GM19452 (cell line): Measurements from ENCODE around the gene RUSF1.

ENCODE experiments used
- ATAC-seq: cut with Tn5 transposase; IDR thresholded peaks from one replicate; pipeline ENCODE4 v1.9.1; 2021; ENCODE audit not compliant: unreplicated experiment

Gene RUSF1

DNA sequence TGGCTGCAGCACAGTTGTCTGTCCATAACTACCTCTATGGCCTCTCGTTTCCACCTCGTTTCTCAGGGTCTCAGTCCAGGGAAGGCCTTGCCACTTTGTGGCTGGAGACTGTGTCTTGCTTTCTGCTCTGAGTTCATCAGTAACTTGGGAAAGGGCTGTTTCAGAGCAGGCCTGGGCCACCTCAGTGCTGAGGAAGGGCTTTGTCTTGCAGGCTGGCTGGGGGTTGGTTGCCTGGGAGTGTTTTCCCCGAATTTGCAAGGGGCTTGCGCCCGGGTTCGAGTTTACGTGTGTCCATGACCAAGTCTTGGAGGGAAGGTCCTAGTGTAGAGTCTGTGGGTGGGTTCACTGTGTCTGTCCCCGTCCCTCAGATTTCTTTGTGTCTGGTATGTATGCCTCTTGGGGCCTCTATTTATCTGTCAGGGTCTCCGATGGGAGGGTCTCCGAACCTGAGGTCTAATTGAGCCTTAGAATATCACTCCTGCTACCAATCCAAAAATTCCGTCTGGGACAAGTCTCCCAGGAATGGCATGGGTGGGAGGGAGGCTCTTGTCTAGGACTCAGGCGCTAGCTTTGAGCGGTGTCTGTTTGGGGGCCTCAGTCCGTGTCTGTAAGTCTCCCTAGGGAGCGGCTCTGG is 36.8 kb downstream of the RUSF1 start:
- ATAC-seq: no peak

DNA sequence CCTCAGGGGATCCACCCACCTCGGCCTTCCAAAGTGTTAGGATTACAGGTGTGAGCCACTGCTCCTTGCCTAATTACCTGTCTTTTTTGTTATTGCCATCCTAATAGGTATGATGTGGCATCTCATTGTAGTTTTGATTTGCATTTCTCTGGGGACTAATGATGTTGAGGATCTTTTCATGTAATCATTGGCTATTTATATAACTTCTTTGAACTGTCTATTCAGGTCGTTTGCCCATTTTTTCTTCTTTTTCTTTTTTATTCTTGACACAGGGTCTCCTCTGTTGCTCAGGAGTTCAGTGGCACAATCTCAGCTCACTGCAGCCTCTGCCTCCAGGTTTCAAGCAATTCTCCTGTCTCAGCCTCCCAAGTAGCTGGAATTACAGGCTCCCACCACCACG is 37.6 kb downstream of the RUSF1 start:
- no peak for ATAC-seq

DNA sequence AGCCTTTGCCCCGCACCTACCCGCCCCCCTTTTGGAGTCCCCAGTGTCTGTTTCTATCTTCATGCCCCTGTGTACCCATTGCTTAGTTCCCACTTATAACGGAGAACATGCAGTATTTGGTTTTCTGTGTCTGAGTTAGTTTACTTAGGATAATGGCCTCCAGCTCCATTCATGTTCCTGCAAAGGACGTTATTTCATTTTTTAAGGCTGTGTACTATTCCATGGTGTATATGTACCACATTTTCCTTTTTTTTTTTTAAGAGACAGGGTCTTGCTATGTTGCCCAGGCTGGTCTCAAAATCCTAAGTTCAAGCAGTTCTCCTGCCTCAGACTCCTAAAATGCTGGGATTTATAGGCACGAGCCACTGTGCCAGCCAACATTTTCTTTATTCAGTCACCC is 40.3 kb downstream of the RUSF1 start:
- ATAC-seq: no peak

- peak; percentile 82 for ATAC-seq
These were observed 40.9 kb downstream of the RUSF1 start for GRCh38 chr16:31467151-31467773.

DNA sequence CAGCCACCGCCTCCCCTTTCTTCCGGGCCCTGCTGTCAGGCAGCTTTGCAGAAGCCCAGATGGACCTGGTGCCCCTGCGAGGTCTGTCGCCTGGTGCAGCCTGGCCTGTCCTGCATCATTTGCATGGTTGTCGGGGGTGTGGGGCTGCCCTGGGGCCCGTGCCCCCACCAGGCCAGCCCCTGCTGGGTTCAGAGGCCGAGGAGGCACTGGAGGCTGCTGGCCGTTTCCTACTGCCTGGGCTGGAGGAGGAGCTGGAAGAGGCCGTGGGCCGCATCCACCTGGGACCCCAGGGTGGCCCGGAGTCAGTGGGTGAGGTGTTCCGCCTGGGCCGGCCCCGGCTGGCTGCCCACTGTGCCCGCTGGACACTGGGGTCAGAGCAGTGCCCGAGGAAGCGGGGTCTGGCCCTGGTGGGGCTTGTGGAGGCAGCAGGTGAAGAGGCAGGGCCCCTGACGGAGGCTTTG is 41.8 kb downstream of the RUSF1 start:
- ATAC-seq: no peak

DNA sequence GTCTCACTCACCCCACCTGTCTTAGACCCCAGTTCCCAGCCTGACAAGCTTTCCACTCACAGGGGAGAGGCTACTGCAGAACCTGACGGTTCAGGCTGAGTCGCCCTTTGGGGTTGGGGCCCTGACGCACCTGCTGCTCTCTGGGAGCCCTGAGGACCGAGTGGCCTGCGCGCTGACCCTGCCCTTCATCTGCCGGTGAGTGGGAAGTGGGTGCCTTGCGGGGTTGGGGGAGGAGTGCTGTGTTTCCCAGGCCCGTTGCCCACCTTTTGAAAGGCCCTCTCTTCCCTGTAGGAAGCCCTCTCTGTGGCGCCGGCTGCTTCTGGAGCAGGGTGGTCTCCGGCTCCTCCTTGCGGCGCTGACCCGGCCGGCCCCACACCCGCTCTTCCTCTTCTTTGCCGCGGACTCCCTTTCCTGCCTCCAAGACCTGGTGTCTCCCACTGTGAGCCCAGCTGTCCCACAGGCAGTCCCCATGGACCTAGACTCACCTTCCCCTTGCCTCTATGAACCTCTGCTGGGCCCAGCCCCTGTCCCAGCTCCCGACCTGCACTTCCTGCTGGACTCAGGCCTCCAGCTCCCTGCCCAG is 42.3 kb downstream of the RUSF1 start:
- ATAC-seq: no peak

- no peak for ATAC-seq
These were observed 43.4 kb downstream of the RUSF1 start for GRCh38 chr16:31464781-31465260.

DNA sequence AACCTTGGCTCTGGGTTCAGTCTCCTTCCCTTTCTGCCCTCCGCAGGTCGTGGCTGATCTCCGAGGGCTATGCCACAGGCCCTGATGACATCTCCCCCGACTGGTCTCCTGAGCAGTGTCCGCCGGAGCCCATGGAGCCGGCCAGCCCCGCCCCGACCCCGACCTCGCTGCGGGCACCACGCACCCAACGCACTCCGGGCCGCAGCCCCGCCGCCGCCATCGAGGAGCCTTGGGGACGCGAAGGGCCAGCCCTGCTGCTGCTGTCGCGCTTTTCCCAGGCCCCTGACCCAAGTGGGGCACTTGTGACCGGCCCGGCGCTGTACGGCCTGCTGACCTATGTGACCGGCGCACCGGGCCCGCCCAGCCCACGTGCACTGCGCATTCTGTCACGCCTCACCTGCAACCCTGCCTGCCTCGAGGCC is 43.8 kb downstream of the RUSF1 start:
- no peak for ATAC-seq

GRCh38 chr16:31461921-31462804 is 46.0 kb downstream of the RUSF1 start:
- ATAC-seq: no peak

- no peak for ATAC-seq
These were observed 46.8 kb downstream of the RUSF1 start for GRCh38 chr16:31461201-31461920.

GRCh38 chr16:31460582-31461002 is 47.6 kb downstream of the RUSF1 start:
- ATAC-seq: no peak

GRCh38 chr16:31459687-31460581 is 48.3 kb downstream of the RUSF1 start:
- ATAC-seq: peak; percentile 70

- peak; percentile 71 for ATAC-seq
These were observed 49.1 kb downstream of the RUSF1 start, which contains the start of gene ARMC5 for GRCh38 chr16:31458844-31459686. TSS of gene ARMC5 (plus strand) at chr16:31459501. CDS start at chr16:31459525, 24 bp downstream.

DNA sequence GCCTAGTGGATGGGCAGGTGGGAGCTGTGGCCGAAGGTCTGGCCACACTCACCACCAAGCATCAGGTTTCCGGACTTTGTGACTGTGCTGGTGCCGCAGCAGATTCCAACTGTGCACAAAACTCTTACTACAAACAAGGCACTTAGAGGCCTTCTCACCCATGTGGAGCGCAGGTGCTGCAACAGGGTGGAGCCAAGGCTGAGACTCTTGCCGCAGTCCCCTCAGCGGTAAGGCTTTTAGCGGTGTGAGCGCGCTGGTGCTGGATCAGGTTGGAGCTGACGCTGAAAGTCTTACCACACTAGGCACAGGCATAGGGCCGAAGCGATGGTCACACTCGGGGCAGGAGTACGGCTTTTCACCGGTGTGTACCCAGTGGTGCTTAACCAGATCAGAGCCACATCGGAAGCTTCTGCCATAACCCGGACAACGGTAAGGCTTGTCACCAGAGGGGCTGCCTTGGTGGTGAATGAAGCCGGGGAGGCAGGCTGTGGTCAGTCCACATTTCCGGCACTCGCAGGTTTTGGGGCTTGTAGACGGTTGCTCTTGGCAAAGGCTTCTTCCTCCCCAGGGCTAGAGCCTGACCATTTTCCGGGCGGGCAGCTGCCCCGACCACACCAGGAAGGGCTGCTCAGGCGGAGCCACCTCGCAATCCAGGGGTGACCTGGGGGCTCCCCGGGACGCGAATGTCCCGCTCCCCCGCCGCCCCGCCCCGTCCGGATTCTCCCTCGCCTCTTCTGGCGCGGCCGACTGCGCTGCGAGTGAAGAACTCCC is 49.9 kb downstream of the RUSF1 start:
- peak; percentile 12 for ATAC-seq

DNA sequence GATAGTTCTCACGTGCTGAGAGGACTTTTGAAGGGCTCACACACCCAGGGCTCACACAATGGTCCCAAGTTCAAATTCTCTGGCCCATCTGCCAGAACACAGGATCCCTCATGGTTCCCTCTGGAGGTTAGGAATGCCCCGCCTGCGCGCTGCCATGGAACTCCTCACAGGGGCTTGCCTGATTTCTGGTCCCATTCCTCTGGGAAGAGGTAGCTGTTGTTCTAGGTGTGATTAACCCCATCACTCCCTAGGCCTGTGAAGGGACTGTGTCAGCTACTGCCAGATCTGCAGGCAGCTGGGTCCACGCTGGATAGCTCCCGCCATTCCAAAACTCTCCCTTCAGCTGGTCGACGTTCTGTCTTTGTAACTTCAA is 51.2 kb downstream of the RUSF1 start:
- no peak for ATAC-seq

- no peak for ATAC-seq
These were observed 52.4 kb downstream of the RUSF1 start for GRCh38 chr16:31455601-31456314.
